ENCODE results near the gene MEF2D.

Gene MEF2D

GRCh38 chr1:156499194-156499841 lies 1.3 kb downstream of the MEF2D start:
- DNase-seq: no peak

- DNase-seq: no peak
Measured at GRCh38 chr1:156498432-156499193, 2.0 kb downstream of the MEF2D start.

- DNase-seq: no peak
Measured at GRCh38 chr1:156497743-156498431, 2.7 kb downstream of the MEF2D start.

GRCh38 chr1:156497078-156497742 lies 3.4 kb downstream of the MEF2D start:
- DNase-seq: no peak

- no peak for DNase-seq
Measured at GRCh38 chr1:156496211-156496761, 4.3 kb downstream of the MEF2D start.

GRCh38 chr1:156495401-156496140 lies 5.0 kb downstream of the MEF2D start:
- no peak for DNase-seq

GRCh38 chr1:156494309-156494895 lies 6.2 kb downstream of the MEF2D start:
- no peak for DNase-seq

- DNase-seq: no peak
Measured at GRCh38 chr1:156493742-156494141, 6.8 kb downstream of the MEF2D start.

- DNase-seq: no peak
Measured at GRCh38 chr1:156493154-156493631, 7.4 kb downstream of the MEF2D start.

- DNase-seq: no peak
Measured at GRCh38 chr1:156492591-156493080, 7.9 kb downstream of the MEF2D start.

GRCh38 chr1:156492013-156492590 lies 8.5 kb downstream of the MEF2D start:
- no peak for DNase-seq

GRCh38 chr1:156491151-156491949 lies 9.2 kb downstream of the MEF2D start:
- no peak for DNase-seq

GRCh38 chr1:156490401-156491032 lies 10.1 kb downstream of the MEF2D start:
- DNase-seq: no peak

- DNase-seq: no peak
Measured at GRCh38 chr1:156489935-156490293, 10.7 kb downstream of the MEF2D start.

- peak; percentile 77 for DNase-seq
Measured at GRCh38 chr1:156489166-156489934, 11.2 kb downstream of the MEF2D start.

GRCh38 chr1:156488566-156489165 lies 11.9 kb downstream of the MEF2D start:
- DNase-seq: peak; percentile 89

- DNase-seq: peak; percentile 68
Measured at GRCh38 chr1:156487862-156488261, 12.7 kb downstream of the MEF2D start.

Measured in activated CD4-positive, alpha-beta T cell treated with anti-CD3 and anti-CD28 coated beads, Interleukin-10, Interleukin-2, amounts not matched to agents 100 ng/mL and 50 ng/mL, durations not matched to agents 16 hours and 8 hours (primary cell).